ENCODE results near the gene TBXAS1. TPM values are rescaled to one million over a fixed set of nuclear protein-coding genes. Genes with fewer than 3 reads are reported as not detected.

The TBXAS1 gene
- total and polyA plus RNA-seq, 2 of the 8 experiments (the other 6 are each of a cell fraction or from before 2014, with no cell fraction given) = 0.86 to 2.1 TPM

DNA sequence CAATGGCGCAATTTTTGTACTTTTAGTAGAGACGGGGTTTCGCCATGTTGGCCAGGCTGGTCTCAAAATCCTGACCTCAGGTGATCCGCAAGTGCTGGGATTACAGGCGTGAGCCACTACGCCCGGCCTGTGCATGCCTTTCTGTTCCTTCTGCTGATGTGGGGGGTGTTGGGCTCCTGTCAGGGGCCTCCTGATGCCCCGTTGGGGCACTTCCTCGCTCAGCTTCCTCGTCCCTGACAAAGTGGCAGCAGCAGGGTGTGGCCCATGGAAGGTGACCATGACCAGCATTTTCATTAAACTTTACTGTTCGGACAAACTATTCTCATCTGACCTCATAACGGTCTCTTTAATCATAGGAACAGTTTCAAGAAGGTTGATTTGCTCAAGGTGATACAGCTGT is 69.4 kb downstream of the TBXAS1 start:
- Histone ChIP-seq H3K23me2 (ENCODE audit: low read depth, low read length) (0 out of 2 replicates have a peak, but pooled peaks cover 2% of the 10 kb centered on the region), H4K5ac (ENCODE audit: insufficient read length, low read depth, low read length) (no peak overlapping the region), H3K9ac (replicated peaks in 1 of 4; ENCODE audit: extremely low read depth in 1 of 4, low read depth in 3 of 4, low read length in 3 of 4) (no peak overlapping the region), H4K20me1 (replicated peaks in 1 of 2; ENCODE audit: control insufficient read depth in 1 of 2, insufficient read depth in 2 of 2, low read length in 2 of 2) (no peaks in the 10 kb centered on the region), H2BK120ac (replicated peaks; ENCODE audit: low read depth, low read length) (no peak overlapping the region), H3K56ac (replicated peaks; ENCODE audit: insufficient read length, low read depth, low read length) (no peak overlapping the region), H3K14ac (ENCODE audit: insufficient read length) (no peak overlapping the region), H2BK15ac (ENCODE audit: low read length) (no peak overlapping the region), H3K27me3 (replicated peaks in 1 of 4; ENCODE audit: control insufficient read depth in 3 of 4, extremely low read depth in 1 of 4, insufficient read depth in 3 of 4, low read length in 3 of 4) (no peaks in the 10 kb centered on the region), H2BK12ac (ENCODE audit: low read depth, low read length) (no peak overlapping the region), H3K18ac (ENCODE audit: extremely low read depth, low read length) (no peak overlapping the region), H2AK5ac (ENCODE audit: low read depth, low read length) (no peak overlapping the region), H3K79me1 (ENCODE audit: low read depth, low read length) (no peaks in the 10 kb centered on the region), H4K8ac (ENCODE audit: extremely low read depth, insufficient read depth, low read length) (no peak overlapping the region), H2AFZ (ENCODE audit: low read length) (no peak overlapping the region), H2BK5ac (ENCODE audit: low read depth, low read length) (no peak overlapping the region), H3K4me2 (ENCODE audit: insufficient read depth in 1 of 2, low read depth in 2 of 2, low read length in 2 of 2) (no peak overlapping the region), H3K9me3 (ENCODE audit: insufficient read depth in 2 of 2, low read depth in 1 of 2, low read length in 1 of 2) (no peaks in the 10 kb centered on the region), H3K27ac (ENCODE audit: low read depth, low read length) (no peak overlapping the region), H3K4me1 (replicated peaks in 1 of 4; ENCODE audit: control insufficient read depth in 3 of 4, insufficient read depth in 4 of 4, low read length in 3 of 4) (no peaks in the 10 kb centered on the region), H3K4me3 (ENCODE audit: extremely low read depth in 1 of 4, insufficient read depth in 2 of 4, low read depth in 3 of 4, low read length in 4 of 4) (no peak overlapping the region), H3K79me2 (ENCODE audit: control insufficient read depth in 1 of 2, insufficient read depth in 2 of 2, low read length in 2 of 2) (no peaks in the 10 kb centered on the region), H4K91ac (replicated peaks; ENCODE audit: insufficient read length, low read length) (no peak overlapping the region), H3K23ac (ENCODE audit: insufficient read length) (no peak overlapping the region), H3K36me3 (ENCODE audit: control insufficient read depth in 2 of 4, insufficient read depth in 4 of 4, low read length in 3 of 4) (no peaks in the 10 kb centered on the region), H3K4ac (replicated peaks; ENCODE audit: insufficient read length, low read depth, low read length) (no peak overlapping the region), H2BK20ac (ENCODE audit: low read length) (no peak overlapping the region)
- FAIRE-seq (no peak), DNase-seq (ENCODE audit: low read depth in 1 of 2, low spot score in 2 of 2) (no peak)
- POLR2A ChIA-PET (ENCODE audit: partially characterized antibody) = no interaction called here
- CTCF ChIA-PET (ENCODE audit: partially characterized antibody) = interaction anchor here (1.6 kb wide), 1 partner anchor 104 kb away, joined by 3 read pairs; no protein-coding TSS in a partner anchor
- no peak for TF ChIP-seq JUND (IDR thresholded peaks at IDR 0.05; ENCODE audit: low read length)
- no peak for TF ChIP-seq NRF1 (IDR thresholded peaks at IDR 0.05; ENCODE audit: low read depth, low read length)
- no peak for TF ChIP-seq TAF7 (optimal IDR thresholded peaks at IDR 0.05; ENCODE audit: borderline replicate concordance, low read depth, low read length)
- no peak for TF ChIP-seq POLR2A (IDR thresholded peaks at IDR 0.05; ENCODE audit: control extremely low read depth in 1 of 2, low read depth in 2 of 2, low read length in 2 of 2)
- no peak for TF ChIP-seq HDAC2 (IDR thresholded peaks at IDR 0.05; ENCODE audit: borderline replicate concordance in 1 of 2, low read depth in 2 of 2, low read length in 2 of 2)
- TF ChIP-seq SP4 (IDR thresholded peaks at IDR 0.05; ENCODE audit: low read length) = no peak
- no peak for TF ChIP-seq RAD21 (IDR thresholded peaks at IDR 0.05 in 1 of 2, conservative IDR thresholded peaks at IDR 0.05 in 1 of 2; ENCODE audit: low read depth in 2 of 2, low read length in 2 of 2)
- WGBS, 2 experiments (ENCODE audit: extremely low coverage in 1 of 2, insufficient coverage in 1 of 2, insufficient read length in 1 of 2, insufficient replicate concordance in 2 of 2, low coverage in 1 of 2, low lambda C conversion rate in 2 of 2, missing lambda C conversion rate in 1 of 2) = 90% methylated on average over 11 of the region's 12 CpGs; no CpG with 5 or more reads in 1 of the 2 experiments

All from H1 (cell line).